GM18909 (cell line): ENCODE measurements around the gene FIG4.
"Not testable (repeated sequence)": the region's sequence is repeated elsewhere in the genome, so short reads cannot be mapped to it uniquely, and the experiment has no call there.

ENCODE experiments used
- ATAC-seq: cut with Tn5 transposase; IDR thresholded peaks from one replicate; pipeline ENCODE4 v1.9.1; 2021; ENCODE audit warnings: mild to moderate bottlenecking; ENCODE audit not compliant: unreplicated experiment, poor library complexity

FIG4 gene

DNA sequence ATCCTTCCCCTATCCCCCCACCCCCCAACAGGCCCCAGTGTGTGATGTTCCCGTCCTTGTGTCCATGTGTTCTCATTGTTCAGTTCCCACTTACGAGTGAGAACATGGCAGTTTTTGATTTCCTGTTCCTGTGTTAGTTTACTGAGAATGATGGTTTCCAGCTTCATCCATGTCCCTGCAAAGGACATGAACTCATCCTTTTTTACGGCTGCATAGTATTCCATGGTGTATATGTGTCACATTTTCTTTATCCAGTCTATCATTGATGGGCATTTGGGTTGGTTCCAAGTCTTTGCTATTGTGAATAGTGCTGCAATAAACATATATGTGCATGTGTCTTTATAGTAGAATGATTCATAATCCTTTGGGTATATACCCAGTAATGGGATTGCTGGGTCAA, 53.7 kb downstream of the FIG4 start:
- not testable (repeated sequence) for ATAC-seq

DNA sequence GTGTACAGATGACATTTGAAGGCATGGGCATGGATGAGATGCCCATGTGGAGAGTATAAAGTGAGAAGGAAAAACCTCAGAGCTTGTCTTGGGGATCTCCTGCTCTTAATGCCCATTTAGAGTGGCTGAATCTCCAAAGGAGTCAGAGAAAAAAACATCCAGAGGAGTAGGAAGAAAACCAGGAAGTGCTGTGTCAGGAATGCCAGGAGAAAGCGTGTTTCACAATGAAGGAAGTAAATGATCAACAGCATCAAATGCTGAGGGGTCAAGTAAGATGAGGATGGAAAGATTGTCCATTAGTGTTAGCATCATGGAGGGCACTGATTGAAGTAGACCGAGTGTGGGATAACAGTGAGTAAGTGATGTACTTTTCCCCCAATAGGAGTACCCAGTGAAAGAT, 56.1 kb downstream of the FIG4 start:
- no peak for ATAC-seq

DNA sequence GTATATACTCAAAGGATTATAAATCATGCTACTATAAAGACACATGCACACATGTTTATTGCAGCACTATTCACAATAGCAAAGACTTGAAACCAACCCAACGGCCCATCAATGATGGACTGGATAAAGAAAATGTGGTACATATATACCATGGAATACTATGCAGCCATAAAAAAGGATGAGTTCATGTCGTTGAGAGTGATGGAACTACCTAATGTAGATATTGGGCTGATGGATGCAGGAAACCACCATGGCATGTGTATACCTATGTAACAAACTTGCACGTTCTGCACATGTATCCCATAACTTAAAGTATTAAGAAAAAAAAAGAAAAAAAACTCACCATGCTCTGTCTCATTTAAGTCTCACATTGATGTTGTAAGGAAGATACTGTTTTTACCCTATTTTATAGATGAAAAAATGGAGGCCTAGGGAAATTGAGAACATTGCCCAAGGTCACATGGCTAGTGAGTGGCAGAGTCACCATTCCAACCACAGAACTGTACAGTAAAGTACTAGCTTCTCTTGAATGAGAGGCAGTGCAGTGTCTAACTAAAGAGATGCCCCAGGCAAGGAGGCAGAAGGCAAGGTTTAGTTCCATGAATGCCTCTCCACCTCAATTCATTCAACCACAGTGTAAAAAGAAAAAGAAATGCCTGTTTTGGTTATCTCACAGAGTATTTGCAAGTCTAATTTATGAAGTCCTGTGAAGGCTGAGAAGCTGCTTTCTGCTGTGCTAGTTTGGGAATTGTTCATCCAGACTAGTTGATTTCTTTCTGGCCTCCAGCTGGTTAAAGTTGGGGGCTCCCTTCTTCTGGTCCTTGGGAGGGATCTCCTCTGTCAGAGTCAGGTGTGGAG, 68.2 kb downstream of the FIG4 start:
- no peak for ATAC-seq

DNA sequence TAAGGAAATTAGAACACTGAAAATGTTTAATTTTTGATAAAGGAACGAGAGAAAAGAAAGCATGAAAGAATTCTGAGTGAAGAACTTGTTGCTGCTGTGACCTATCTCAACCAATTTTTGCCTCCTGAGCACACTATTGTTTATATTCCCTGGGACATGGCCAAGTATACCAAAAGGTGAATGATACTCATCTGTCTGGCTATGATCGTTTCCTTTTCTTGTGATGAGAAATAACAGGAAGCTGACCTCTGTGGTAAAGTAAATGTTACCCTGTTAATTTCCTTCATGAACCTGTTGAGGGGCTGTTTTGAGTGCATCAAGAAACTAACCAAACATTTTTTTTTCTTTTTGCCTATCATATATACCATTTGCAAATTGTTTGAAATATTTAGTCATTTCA, 69.1 kb downstream of the FIG4 start:
- peak; percentile 56 for ATAC-seq

DNA sequence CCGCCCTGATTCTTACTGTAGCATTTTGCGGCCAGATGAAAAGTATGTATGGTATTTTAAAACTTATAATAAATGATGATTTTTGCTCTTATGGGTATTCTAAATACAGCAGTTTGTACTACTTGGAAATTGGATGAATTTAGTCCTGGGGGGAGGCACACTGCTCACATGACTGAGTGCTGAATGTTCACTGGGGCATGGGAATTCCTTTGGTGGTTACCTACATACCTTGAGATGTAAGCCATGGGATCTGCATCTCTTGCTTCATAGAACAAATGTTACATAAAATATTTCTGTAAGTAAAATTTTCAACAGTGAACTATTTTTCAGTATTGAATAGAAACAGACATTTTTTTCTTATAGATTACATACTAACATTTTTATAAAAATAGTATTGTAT, 71.1 kb downstream of the FIG4 start:
- ATAC-seq, result no peak

DNA sequence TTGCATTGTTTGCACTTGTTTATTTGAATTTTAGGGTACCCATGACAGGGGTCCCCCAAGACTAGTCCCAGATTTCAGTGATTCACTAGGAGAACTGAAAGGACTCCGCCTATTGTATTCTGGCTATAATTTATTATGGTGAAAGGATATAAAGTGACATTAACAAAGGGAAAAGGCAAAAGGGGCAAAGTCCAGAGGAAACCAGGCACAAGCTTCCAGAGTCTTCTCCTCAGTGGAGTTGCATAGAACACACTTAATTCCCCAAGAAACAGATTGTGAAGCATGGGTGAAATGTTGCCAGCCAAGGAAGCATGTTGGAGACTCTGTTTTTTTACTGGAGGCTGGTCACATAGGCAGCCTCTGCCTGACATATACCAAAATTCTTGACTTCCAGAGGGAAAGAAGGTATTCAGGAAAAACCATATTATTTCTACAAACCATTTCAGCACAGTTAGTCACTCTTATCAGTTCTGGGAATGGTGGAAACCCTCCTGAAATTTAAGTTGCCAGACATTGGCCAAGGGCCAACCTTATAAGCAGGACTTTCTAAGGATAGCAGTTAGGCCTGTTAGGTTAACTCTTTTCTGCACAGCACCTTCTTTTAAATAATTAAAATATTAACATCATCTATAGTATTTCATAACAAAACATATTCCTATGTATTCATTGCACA, 71.8 kb downstream of the FIG4 start:
- no peak for ATAC-seq

DNA sequence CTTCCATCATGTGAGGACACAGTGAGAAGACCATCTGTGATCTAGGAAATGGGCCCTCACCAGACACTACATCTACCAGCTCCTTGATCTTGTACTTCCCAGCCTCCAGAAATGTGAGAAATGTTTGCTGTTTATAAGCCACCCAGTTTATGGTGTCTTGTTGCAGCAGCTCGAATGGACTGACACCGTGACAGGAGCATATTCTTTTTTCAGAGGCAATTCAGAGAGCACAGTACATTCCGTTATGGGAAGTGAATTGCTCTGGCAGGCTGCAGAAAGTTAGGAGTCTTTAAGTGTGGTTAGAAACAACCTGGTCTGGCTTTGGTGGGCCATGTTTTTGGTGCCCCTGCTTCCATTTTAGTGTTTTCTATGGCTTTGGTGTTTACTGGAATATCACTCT, 75.1 kb downstream of the FIG4 start:
- no peak for ATAC-seq

DNA sequence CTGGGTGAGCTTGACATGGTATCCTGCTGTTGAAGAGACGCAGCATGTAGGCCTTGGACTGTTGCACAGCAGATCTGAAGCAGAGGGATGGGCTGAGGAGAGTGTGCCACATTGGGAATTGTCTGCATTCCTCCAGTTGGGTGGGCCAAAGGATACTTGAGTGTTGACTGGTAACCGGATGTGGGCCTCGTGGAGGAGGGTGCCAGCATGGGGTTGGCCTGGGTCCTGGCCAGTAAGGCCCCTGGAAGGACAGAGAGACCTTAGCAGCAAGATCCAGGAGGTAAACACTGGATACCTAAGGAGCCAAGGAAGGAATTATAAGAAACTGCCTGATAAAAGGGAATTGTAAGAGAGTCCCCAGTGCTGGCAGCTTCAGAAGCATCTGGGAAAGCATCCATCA, 76.9 kb downstream of the FIG4 start:
- no peak for ATAC-seq

DNA sequence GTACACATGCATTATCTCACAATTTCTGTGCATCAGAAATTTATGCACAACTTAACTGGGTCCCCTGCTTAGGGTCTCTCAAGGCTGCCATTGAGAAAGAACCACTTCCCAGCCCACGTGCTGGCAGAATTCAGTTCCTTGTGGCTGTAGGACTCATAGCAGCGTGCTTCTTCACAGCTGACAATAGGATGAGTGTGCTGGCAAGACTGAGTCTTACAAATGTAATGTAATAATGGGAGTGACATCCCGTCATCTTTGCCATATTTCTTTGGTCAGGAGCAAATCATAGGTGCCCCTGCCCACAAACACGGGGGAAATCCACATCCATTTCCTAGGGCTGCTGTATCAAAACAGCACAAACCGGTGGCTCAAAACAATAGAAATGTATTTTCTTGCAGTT, 77.4 kb downstream of the FIG4 start:
- ATAC-seq, result no peak

DNA sequence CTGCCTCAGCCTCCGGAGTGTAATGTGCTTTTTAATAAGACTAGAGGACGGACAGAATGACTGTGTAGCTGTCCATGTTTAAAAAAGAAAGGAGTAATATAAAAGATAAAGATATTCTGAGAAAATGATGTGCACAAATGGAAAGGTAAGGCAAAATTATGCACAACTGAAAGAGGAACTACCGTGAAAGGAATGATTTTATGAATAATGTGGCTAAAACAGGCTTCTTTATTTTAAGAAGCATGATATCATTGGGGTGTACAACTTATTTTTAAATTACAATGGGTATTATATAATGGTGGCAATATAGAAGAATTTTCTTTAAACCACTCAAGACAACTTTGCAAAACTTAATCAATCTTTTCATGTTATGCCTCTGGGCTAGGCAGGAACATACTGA, 78.1 kb downstream of the FIG4 start:
- no peak for ATAC-seq

DNA sequence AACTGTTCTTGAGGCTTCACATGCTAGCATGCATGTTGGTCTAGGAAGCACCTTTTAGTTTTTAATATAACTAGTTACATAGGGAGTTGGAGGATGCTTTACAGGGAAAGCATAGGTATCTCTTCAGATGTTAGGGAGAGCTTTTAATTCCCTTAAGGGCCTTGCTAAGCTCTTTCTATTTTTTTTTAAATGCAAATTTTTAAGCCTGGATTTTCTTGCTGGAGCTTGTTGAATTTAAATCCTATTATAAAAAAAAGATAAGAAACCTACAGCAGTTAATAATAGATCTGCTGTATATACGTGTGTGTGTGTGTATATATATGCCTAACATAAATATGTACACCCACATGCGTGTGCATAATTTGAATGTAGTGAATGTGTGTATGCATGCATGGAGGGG, 79.0 kb downstream of the FIG4 start:
- no peak for ATAC-seq

DNA sequence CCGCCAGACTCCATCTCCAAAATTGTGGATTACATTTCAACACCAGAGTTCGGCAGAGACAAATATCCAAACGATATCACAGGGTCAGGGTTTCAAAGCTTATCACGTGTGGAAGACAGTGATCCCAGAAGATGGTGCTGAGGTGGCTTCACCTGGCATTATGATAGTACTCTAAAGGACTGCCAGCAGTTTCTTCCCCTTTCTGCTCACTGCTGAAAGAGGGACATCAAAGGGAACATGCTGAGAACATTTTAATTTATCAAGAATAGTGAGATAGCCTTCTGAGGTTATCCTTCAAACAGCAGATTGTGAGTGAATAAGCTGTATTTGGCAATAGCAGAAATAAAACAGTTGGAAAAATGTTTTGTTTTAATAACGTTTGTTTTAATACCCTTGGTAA, 79.7 kb downstream of the FIG4 start:
- ATAC-seq, result no peak

DNA sequence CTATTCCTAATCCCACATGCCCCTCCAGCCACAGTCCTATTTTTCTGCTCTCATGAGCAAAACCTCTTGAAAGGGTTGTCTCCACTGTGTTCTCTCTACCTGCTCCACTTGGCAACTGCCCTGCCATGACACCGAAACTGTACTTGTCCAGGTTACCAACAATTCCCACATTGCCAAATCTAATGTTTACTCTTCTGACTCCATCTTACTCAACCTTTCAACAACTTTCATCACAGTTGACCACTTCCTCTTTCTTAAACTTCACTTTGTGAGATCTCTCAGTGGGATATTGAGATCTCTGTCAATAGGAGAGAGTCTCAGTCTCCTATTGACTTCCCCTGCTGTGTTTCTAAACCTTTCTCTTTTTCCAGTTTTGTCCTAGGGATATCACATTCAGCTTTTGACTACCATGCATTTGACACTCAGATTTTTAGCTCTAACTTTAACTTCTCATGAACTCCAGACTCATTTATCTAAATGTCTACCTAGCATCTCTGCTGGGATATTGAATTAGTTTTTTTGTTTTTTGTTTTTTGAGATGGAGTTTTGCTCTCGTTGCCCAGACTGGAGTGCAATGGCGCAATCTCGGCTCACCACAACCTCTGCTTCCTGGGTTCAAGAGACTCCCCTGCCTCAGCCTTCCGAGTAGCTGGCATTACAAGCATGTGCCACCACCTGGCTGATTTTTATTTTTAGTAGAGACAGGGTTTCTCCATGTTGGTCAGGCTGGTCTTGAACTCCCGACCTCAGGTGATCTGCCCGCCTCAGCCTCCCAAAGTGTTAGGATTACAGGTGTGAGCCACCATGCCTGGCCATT, 81.1 kb downstream of the FIG4 start:
- not testable (repeated sequence) for ATAC-seq

DNA sequence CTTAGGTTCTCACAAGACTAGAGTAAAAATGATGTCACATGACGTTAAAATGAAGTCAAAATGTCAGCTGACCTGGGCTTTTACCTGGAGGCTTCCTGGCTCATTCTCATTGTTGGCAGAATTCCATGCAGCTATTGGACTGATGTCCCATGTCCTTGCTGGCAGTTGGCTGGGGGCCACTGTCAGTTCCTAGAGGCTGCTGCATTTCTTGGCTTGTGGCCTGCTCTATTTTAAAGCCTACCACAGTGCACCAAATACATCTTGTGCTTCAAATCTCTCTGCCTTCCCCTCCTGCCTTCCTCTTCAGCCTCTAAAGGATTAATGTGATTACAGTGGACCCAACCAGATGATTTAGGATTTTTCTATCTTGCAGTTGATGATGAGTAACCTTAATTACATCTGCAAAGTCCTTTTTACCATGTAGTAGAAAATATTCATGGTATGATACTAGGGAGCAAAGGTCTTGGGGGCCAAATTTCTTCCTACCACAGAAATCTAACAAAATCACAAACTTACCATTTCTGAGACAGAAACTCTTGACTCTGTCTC, 81.9 kb downstream of the FIG4 start:
- no peak for ATAC-seq

DNA sequence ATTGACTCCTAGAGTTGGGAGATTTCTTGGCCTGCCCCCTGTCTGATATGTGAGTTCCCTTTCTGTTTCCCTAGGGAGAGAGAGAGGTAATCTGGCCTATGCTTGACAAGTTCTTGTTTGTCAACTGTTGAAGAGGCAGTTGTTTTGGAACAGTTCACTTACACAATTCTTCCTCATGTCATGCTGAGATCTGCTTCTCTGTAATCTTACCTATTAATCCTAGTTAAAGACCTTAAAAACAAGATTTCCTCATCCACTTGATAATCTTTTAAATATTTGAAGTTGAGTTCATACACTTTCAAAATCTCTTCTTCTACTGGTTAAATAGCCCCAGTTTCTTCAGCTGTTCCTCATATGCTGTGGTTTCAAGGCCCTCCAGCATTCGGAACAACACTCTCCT, 89.9 kb downstream of the FIG4 start:
- ATAC-seq, result no peak

DNA sequence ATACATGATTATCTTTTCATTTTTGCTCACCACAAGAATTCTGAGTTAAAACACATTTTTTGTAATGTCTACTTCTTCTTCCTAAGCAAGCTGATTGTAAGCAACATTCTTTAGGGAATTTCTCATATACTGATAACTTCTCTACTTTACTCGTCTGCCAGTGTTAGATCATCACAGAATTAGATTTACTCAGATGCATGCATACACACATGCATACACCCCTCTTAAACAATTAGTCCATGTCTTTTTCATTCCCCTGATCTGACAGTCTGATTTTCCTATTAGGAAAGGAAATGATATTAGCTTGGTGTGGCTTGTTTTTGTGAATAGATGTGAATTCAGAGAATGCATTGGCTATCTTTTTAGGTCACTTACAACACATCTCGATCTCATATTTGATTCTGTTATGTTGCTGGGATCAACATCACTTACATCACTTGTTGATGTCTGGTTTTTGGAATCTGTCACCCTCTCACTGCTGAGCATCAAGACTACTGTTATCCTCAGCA, 91.4 kb downstream of the FIG4 start:
- no peak for ATAC-seq

DNA sequence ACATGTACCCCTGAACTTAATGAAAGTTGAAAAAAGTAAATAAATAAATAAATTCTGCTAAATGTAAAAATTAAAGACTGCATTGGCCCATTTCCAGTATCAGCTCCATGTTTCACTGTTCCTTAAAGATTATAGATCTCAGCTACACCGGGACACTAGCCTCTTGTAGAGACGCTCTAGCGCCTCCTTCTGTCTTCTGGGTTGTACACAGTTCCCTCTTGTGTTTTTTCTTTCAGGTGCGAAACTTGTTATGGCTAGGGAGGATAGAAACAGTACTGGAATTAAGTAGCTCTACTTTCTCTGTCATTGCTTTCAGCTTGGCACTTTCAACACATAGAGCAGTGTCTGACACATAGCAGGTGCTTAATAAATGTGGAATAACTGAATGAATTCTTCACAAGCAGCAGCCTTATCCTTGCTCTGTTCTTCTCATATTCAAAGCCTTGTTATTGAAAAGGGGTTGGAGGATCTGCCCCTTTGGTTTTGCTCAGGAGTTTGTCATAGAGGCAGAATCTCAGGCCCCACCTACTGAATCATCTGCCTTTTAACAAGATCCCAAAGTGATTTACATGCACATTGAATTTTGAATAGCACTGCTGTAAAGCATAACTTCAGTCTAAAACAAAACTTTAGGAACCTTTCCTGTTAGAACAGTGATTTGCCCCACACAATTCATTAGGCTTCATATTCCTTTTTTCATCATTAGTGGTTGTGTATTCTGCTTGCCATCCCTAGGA, 92.3 kb downstream of the FIG4 start:
- ATAC-seq, result no peak

DNA sequence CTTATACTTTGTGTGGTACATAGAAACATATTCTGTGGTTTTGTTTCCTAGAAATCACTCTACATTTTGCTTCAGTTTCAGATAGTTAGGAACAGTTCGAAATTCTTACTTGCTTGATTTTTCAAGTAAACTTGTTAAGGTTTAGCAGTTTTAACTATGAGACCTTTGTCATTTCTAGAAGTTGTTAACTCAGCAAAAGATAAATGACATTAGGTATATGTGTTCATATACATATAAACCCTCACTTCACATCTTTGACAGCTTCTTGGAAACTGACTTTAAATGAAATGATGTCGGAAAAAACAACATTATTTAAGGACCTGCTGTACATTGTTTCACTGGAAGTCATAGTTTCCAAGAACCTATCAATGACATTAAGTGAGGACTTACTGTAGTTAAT, 96.2 kb downstream of the FIG4 start:
- no peak for ATAC-seq

DNA sequence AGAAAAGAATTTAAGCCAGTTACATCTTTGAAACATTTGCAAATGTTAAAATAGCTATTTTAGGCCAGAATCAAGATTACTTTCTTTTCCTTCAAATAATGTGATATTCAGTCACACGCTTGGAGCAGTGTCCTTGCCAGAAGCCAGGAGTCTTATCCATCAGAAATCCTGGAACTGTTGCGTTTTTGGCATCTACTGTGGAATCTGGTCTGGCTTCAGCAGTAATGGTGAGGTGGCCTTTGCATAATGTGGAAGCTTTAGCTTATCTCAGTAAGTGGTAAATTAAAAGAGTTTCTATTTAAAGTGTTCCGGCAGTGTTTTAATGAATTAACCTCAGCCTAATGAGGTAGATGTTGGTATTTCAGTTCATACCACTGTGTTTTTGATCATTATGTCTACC, 97.6 kb downstream of the FIG4 start:
- ATAC-seq, result no peak

DNA sequence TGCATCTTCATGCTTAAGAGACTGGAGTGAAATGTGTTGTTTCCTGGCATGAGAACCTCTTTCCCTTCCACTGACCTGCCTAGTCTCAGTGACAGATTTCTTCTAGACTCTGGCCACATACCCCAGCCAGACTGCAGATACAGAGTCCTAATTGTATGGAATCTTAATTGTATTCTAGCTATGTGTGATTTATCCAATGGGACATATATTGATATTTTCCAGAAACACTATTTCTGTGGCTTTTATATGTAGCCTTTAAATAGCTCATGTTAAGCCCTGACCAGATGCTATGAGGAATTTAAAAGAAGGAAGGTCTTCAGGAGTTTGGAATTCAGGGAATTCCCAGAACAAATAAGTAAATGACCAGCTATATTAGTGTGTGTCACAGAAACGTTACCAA, 99.0 kb downstream of the FIG4 start:
- ATAC-seq, result no peak
